HG03571 (cell line): Measurements from ENCODE around the gene C2orf92.

Experiments
- ATAC-seq: cut with Tn5 transposase; IDR thresholded peaks from one replicate; pipeline ENCODE4 v1.9.1; 2021; ENCODE audit not compliant: unreplicated experiment

The C2orf92 gene

GRCh38 chr2:97726261-97727064 is 57.0 kb downstream of the C2orf92 start:
- ATAC-seq = no peak

GRCh38 chr2:97727296-97727695 is 57.8 kb downstream of the C2orf92 start:
- no peak for ATAC-seq

- no peak for ATAC-seq
Measured at GRCh38 chr2:97728091-97728731, 58.7 kb downstream of the C2orf92 start.

- ATAC-seq = no peak
Measured at GRCh38 chr2:97730245-97730644, 60.7 kb downstream of the C2orf92 start.

GRCh38 chr2:97731274-97732020 is 61.9 kb downstream of the C2orf92 start:
- ATAC-seq = no peak

- no peak for ATAC-seq
Measured at GRCh38 chr2:97732436-97733340, 63.2 kb downstream of the C2orf92 start.

- ATAC-seq = no peak
Measured at GRCh38 chr2:97733341-97734035, 64.0 kb downstream of the C2orf92 start.

- no peak for ATAC-seq
Measured at GRCh38 chr2:97734061-97735051, 64.8 kb downstream of the C2orf92 start.

GRCh38 chr2:97735161-97735561 is 65.6 kb downstream of the C2orf92 start:
- no peak for ATAC-seq

GRCh38 chr2:97736185-97736584 is 66.7 kb downstream of the C2orf92 start:
- ATAC-seq = no peak

GRCh38 chr2:97736608-97737330 is 67.3 kb downstream of the C2orf92 start:
- ATAC-seq = no peak

- no peak for ATAC-seq
Measured at GRCh38 chr2:97737421-97738178, 68.1 kb downstream of the C2orf92 start.

GRCh38 chr2:97738179-97739019 is 68.9 kb downstream of the C2orf92 start:
- ATAC-seq = no peak

GRCh38 chr2:97739020-97739892 is 69.7 kb downstream of the C2orf92 start:
- ATAC-seq = no peak

- no peak for ATAC-seq
Measured at GRCh38 chr2:97739893-97740245, 70.4 kb downstream of the C2orf92 start.
